ENCODE measurements around the gene FAM78B. TPM values are rescaled to one million over a fixed set of nuclear protein-coding genes. Genes with fewer than 3 reads are reported as not detected.

The FAM78B gene
- total and polyA plus RNA-seq, 2 donors (not counting 3 experiments of a cell fraction or from before 2014, with no cell fraction given): 0.10 TPM; not detected in 1

GRCh38 chr1:166197141-166197540 lies 30.3 kb upstream of the FAM78B start:
- dilution Hi-C loops (cut with MboI; ENCODE audit: extremely low pct_ligation_motif_present, low sequenced_read_pairs): no loop called here
- Histone ChIP-seq H3K27me3 (ENCODE audit: control insufficient read depth in 2 of 2, insufficient read depth in 2 of 2, low read length in 2 of 2) (no peaks in the 10 kb centered on the region), H3K27ac (ENCODE audit: insufficient read depth, low read depth, low read length) (no peak overlapping the region), H3K79me2 (ENCODE audit: control insufficient read depth, insufficient read depth, low read length) (no peaks in the 10 kb centered on the region), H2AFZ (ENCODE audit: low read depth, low read length) (no peak overlapping the region), H3K36me3 (ENCODE audit: control insufficient read depth in 2 of 2, extremely low read depth in 1 of 2, insufficient read depth in 2 of 2, low read length in 2 of 2) (no peaks in the 10 kb centered on the region), H3K9me1 (replicated peaks; ENCODE audit: control insufficient read depth, extremely low read depth, insufficient read depth, low read length) (no peaks in the 10 kb centered on the region), H3K9me3 (replicated peaks; ENCODE audit: control insufficient read depth, insufficient read depth, low read length) (no peaks in the 10 kb centered on the region), H4K20me1 (replicated peaks; ENCODE audit: control insufficient read depth, extremely low read depth, insufficient read depth, low read length) (no peaks in the 10 kb centered on the region), H3K4me2 (ENCODE audit: insufficient read depth, low read length) (no peak overlapping the region), H3K9ac (replicated peaks; ENCODE audit: extremely low read depth, insufficient read depth, low read length) (no peak overlapping the region), H3K4me1 (ENCODE audit: control insufficient read depth, extremely low read depth, insufficient read depth, low read length) (no peaks in the 10 kb centered on the region), H3K4me3 (replicated peaks in 1 of 3; ENCODE audit: insufficient read depth in 1 of 3, low read depth in 1 of 3, low read length in 3 of 3) (no peak overlapping the region)
- no TSS peak for BruUV-seq (replicated peaks)
- ChIA-PET POLR2A (no interaction called here), CTCF (no interaction called here)
- FAIRE-seq (no peak), DNase-seq (ENCODE audit: low read depth, low spot score) (no peak)
- intact Hi-C loops (cut with micrococcal nuclease): no loop called here
- no peak for TF ChIP-seq JUN (IDR thresholded peaks at IDR 0.05; ENCODE audit: borderline replicate concordance, insufficient read depth, insufficient read length, low read depth)
- no peak for TF ChIP-seq POLR2A (IDR thresholded peaks at IDR 0.05; ENCODE audit: low read depth, low read length)
- TF ChIP-seq FOS (IDR thresholded peaks at IDR 0.05; ENCODE audit: borderline replicate concordance, insufficient read depth, low read length): no peak
- TF ChIP-seq CTCF (IDR thresholded peaks at IDR 0.05; ENCODE audit: extremely low read depth in 1 of 2, insufficient read depth in 1 of 2, low read depth in 1 of 2, low read length in 2 of 2): no peak
- TF ChIP-seq GATA2 (IDR thresholded peaks at IDR 0.05; ENCODE audit: insufficient read depth, insufficient read length, low read depth, low read length): no peak
- no peak for TF ChIP-seq MAX (IDR thresholded peaks at IDR 0.05; ENCODE audit: insufficient read depth, insufficient read length)
- TF ChIP-seq MYC (IDR thresholded peaks at IDR 0.05; ENCODE audit: low read depth, low read length): no peak
- TF ChIP-seq EZH2 (IDR thresholded peaks at IDR 0.05; ENCODE audit: borderline replicate concordance, low read depth, low read length, severe bottlenecking): no peak
- no peak for TF ChIP-seq POLR2AphosphoS5 (IDR thresholded peaks at IDR 0.05; ENCODE audit: insufficient read depth, low read depth, low read length)
